ES-I3 (cell line): Measurements from ENCODE around the gene LMX1B.

Experiments
- H3K36me3 ChIP-seq: 2 replicates; pipeline ENCODE4 v1.6.1; 2013; ENCODE audit warnings: mild to moderate bottlenecking, low read length, control low read depth, moderate library complexity; ENCODE audit not compliant: insufficient read depth
- H3K4me1 ChIP-seq: 2 replicates; pipeline ENCODE4 v1.6.1; 2013; ENCODE audit warnings: mild to moderate bottlenecking, control low read depth, low read length; ENCODE audit not compliant: insufficient read depth
- H3K9ac ChIP-seq: 2 replicates; pipeline ENCODE4 v1.6.1; 2013; ENCODE audit warnings: low read depth, mild to moderate bottlenecking, low read length, moderate library complexity
- H3K9me3 ChIP-seq: 2 replicates; pipeline ENCODE4 v1.6.1; 2013; ENCODE audit warnings: mild to moderate bottlenecking, low read length, moderate library complexity; ENCODE audit not compliant: control insufficient read depth, insufficient read depth

LMX1B gene

GRCh38 chr9:126661521-126662251 lies 48.0 kb downstream of the LMX1B start:
- peaks cover 28% of the 10 kb centered on the region for H3K4me1 ChIP-seq
- H3K9me3 ChIP-seq: no peaks in the 10 kb centered on the region
- no peak overlapping the region for H3K9ac ChIP-seq

DNA sequence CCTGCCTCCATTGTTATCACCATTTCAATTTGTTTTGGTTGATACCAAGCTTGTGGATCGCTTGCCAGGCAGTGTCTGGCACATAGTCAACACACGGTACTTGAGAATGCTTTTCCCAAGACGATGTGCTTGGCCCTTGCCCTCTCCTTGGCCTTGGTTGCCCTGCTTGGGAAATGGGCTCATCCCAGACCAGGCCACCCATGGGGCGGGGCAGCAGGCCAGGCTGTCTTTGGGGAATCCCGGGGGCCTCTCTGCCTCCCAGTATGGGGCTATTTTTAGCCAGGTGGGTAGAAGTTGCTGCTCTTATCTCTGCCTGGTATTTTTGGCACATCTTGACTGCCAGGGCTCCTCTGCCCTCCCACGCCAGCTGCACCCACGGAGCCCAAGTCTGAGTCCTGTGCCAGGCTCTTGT lies 49.9 kb downstream of the LMX1B start:
- Histone ChIP-seq H3K9me3 (no peaks in the 10 kb centered on the region), H3K9ac (no peak overlapping the region), H3K4me1 (peaks cover 34% of the 10 kb centered on the region), H3K36me3 (no peaks in the 10 kb centered on the region)

More at GRCh38 chr9:126661521-126662251, 48.0 kb downstream of the LMX1B start:
- H3K36me3 ChIP-seq: no peaks in the 10 kb centered on the region

DNA sequence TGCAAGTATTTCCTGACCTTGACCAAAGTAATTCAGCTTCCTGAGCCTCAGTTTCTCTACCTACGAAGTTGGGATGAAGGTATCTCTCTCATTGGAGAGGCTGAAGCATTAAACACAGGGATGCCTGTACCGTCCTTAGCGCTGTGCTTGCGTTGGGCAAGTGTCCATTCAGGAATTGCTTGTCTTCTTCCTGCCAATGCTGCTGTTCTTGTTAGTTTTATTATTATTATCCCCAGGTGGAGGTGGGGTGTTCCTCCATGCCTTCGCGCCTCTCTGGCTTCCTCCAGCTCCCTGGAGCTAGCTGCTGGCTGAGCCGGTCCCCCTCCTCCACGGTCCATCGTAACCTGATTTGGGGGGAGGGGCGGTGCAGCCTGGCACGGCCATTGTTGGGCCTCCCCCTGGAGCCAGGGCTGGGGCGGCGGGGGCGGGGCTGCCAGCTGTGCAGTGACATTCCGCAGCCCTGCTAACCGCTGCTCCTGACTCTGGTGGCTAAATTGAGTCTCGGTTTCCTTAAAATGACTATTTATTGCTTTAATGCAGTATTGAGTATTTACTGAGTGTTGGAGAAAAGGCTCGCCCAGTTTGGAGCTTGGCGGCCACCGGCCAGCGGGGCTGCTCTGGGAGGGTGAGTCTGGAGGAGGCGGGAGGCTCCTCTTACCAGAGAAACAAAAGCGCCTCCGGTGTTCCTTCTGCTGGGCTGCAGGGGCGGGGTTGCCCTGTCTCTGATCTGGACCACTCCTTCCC lies 51.3 kb downstream of the LMX1B start:
- H3K9ac ChIP-seq: peak overlapping the region; percentile 48; the same call in 1 of the 2 replicates
- no peaks in the 10 kb centered on the region for H3K9me3 ChIP-seq
- H3K4me1 ChIP-seq: peaks cover 40% of the 10 kb centered on the region
- no peaks in the 10 kb centered on the region for H3K36me3 ChIP-seq

DNA sequence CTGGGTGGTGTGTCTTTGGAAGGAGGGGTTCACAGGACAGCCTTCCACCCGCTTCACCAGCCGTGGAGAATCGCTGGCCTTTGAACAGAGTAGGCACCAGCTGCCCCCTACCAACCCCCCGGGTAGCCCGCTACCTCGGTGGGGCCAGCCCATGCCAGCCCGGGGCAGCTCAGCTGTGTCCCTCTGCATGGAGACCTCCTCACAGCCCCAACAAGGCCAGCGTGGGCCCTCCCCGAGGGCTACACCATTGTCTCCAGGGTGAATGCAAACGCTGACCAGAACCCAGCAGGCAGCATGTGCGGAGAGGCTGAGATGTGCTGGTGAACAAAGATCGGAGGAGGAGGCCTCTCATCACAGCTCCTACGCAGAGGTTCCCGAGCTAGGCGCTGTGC lies 51.9 kb downstream of the LMX1B start:
- Histone ChIP-seq H3K9ac (peak overlapping the region; percentile 48; the same call in 1 of the 2 replicates), H3K36me3 (no peaks in the 10 kb centered on the region), H3K4me1 (peaks cover 41% of the 10 kb centered on the region), H3K9me3 (no peaks in the 10 kb centered on the region)

GRCh38 chr9:126666155-126666803 lies 52.6 kb downstream of the LMX1B start:
- Histone ChIP-seq H3K9me3 (no peaks in the 10 kb centered on the region), H3K9ac (peak overlapping the region; percentile 48; the same call in 1 of the 2 replicates), H3K4me1 (peaks cover 45% of the 10 kb centered on the region), H3K36me3 (no peaks in the 10 kb centered on the region)

DNA sequence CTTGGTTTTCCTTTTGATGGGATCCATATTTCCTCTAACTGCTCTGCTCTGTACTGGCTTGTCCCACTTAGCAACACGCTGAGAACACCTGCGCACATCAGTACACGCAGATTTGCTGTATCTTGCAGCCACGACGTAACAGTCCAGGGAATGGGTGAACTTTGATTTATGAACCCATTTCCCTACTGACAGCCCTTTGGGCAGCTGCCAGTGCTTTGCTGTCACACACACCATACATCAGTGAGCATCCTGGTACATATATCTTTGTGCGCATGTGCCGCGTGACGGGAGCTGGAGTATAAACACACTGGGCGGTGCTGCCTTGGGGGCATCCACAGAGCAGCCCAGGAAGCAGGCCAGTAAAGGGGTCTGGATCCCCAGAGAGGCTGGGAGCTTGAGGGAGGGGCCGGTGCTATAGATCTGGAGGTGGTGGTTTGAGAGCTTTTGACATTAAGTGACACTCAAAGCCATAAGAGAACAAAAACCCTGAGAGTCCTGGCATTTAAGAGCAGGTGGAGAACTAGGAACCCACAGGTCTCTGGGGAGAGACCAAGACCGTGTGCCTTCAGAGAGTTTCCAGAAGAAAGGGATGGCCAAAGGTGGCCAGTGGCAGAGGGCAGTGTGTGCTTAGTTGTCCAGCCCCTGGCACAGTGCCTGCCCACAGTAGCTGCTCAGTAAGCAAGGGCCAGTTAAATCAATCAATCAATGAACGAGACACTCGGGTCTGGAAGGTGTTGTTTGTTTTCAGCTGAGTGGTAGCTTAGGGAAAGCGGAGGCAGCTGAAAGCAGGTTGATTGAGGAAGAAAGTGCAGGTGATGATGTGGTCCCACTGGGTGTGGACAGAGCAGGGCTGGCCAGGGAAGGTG lies 53.7 kb downstream of the LMX1B start:
- Histone ChIP-seq H3K9ac (no peak overlapping the region), H3K4me1 (peaks cover 39% of the 10 kb centered on the region), H3K36me3 (no peaks in the 10 kb centered on the region), H3K9me3 (no peaks in the 10 kb centered on the region)

- Histone ChIP-seq H3K4me1 (peaks cover 38% of the 10 kb centered on the region), H3K36me3 (no peaks in the 10 kb centered on the region), H3K9ac (no peak overlapping the region), H3K9me3 (no peaks in the 10 kb centered on the region)
Measured at GRCh38 chr9:126668058-126668457, 54.3 kb downstream of the LMX1B start.

DNA sequence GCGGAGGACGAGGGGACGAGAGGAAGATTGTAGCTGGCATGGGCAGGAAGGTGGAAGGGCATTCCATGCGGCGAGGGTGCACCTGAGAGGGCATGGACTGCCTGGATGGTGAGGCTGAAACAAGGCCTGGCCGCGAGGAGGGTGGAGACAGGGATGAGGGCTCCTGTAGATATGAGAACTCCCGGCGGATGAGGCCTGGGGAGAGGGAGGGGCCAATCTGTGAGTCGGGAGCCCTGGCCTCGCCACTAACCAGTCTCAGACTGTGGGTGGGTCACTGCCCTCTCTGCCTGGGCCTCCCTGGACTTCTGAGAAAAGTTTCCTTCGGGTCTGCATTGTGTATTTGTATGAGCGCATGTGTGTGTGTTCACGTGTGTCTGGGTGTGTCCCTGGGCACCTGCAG lies 55.4 kb downstream of the LMX1B start:
- H3K9me3 ChIP-seq: no peaks in the 10 kb centered on the region
- peaks cover 44% of the 10 kb centered on the region for H3K4me1 ChIP-seq
- no peaks in the 10 kb centered on the region for H3K36me3 ChIP-seq
- H3K9ac ChIP-seq: no peak overlapping the region

- Histone ChIP-seq H3K9ac (no peak overlapping the region), H3K36me3 (no peaks in the 10 kb centered on the region), H3K4me1 (peaks cover 43% of the 10 kb centered on the region)
Measured at GRCh38 chr9:126670270-126670669, 56.5 kb downstream of the LMX1B start.

GRCh38 chr9:126671381-126671831 lies 57.7 kb downstream of the LMX1B start:
- Histone ChIP-seq H3K36me3 (no peaks in the 10 kb centered on the region), H3K4me1 (peaks cover 36% of the 10 kb centered on the region), H3K9ac (no peak overlapping the region), H3K9me3 (no peaks in the 10 kb centered on the region)

More at GRCh38 chr9:126670270-126670669, 56.5 kb downstream of the LMX1B start:
- H3K9me3 ChIP-seq: no peaks in the 10 kb centered on the region

- H3K9me3 ChIP-seq: no peaks in the 10 kb centered on the region
- H3K9ac ChIP-seq: no peak overlapping the region
- H3K4me1 ChIP-seq: peaks cover 39% of the 10 kb centered on the region
- no peaks in the 10 kb centered on the region for H3K36me3 ChIP-seq
Measured at GRCh38 chr9:126671983-126672382, 58.3 kb downstream of the LMX1B start.

GRCh38 chr9:126672634-126673284 lies 59.0 kb downstream of the LMX1B start:
- H3K36me3 ChIP-seq: no peaks in the 10 kb centered on the region
- H3K4me1 ChIP-seq: peaks cover 44% of the 10 kb centered on the region
- H3K9ac ChIP-seq: no peak overlapping the region
- H3K9me3 ChIP-seq: no peaks in the 10 kb centered on the region

DNA sequence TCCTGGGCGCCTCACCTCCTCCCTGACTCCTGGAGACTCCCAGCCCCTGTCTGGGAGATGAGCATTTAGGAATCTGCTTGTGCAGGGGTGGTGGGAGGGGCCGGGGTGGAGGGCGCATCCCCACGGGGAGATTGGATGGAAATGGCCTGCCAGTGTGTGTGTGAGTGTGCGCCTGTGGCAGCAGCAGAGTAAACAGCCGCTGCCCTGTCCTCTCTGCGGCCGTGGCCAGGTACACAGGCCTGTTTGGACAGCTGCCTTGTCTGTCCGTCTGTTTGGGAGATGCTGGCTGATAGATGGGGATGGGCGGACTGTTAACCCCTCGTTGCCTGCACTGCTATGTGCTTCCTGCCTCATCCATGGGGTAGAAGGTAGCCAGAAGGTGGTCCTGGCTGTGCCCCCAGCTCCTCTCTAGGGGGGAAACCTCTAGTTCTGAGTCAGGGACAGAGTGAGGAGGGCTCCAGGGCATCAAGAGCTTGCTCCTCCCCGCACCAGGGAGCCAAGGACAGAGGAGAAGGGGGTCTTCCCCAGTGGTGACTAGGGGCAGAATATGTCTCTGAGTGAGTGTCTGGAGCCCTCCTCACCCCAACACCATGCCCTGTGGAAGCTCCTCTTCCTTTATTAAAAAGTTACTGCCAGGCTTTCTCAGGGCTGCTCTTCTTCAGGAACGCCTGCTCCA lies 60.1 kb downstream of the LMX1B start:
- Histone ChIP-seq H3K9me3 (no peaks in the 10 kb centered on the region), H3K36me3 (no peaks in the 10 kb centered on the region), H3K4me1 (peaks cover 40% of the 10 kb centered on the region), H3K9ac (no peak overlapping the region)
